GM23248 (cell line): ENCODE results near the gene ID1.

Experiments used
- EZH2 ChIP-seq: fragments of 200-600 bp; sonication (generic); IDR thresholded peaks from 2 replicates; pipeline ENCODE4 v1.6.1; 2018; ENCODE audit warnings: antibody characterized with exemption, mild to moderate bottlenecking; ENCODE audit not compliant: insufficient read depth, poor library complexity, severe bottlenecking
- EZH2phosphoT487 ChIP-seq: fragments of 200-600 bp; sonication (generic); IDR thresholded peaks from 2 replicates; pipeline ENCODE4 v1.6.1; 2018; ENCODE audit warnings: antibody characterized with exemption, moderate library complexity, mild to moderate bottlenecking, low read depth; ENCODE audit not compliant: insufficient read depth

DNA sequence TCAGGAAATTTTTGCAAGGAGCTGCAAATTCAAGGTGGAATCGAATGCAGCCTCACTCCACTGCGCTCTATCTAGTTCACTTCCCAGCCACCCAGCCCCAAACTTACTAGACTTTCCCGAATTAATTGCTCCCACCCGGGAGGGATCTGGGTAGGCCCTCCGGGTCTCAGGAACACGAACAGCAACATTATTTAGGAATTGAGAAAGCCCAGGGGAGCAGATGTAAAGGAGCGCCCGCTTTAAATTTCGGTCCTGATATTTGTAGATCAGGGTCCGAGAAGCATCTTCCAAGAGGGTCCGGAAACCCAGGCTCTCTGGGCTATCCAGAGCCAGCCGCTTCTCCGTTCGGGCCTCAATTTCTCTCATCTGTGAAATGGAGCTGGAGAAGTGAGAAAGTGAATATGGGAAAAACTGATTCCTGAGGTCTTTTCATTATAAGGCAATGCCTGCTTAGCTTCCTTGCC is 490 bp upstream of the ID1 start:
- no peak for TF ChIP-seq EZH2
- TF ChIP-seq EZH2phosphoT487, result 0 out of 2 replicates have a peak, but pooled peaks have one; percentile 42
